ENCODE data around the gene KCNN1.

Gene KCNN1

GRCh38 chr19:17963936-17964691, 2.8 kb upstream of the KCNN1 start:
- ChIA-PET CTCF (no interaction called here), POLR2A (no interaction called here)
- no peak for DNase-seq (ENCODE audit: extremely low spot score)
- TF ChIP-seq LEF1 (IDR thresholded peaks at IDR 0.05; ENCODE audit: borderline replicate concordance) (no peak), BHLHE40 (IDR thresholded peaks at IDR 0.05; ENCODE audit: borderline replicate concordance) (no peak), FOXA1 (IDR thresholded peaks at IDR 0.05) (no peak), CTBP1 (IDR thresholded peaks at IDR 0.05; ENCODE audit: borderline replicate concordance) (no peak), FOXM1 (IDR thresholded peaks at IDR 0.05; ENCODE audit: borderline replicate concordance) (no peak), ZNF384 (IDR thresholded peaks at IDR 0.05) (no peak), PKNOX1 (IDR thresholded peaks at IDR 0.05) (no peak), SP1 (IDR thresholded peaks at IDR 0.05) (no peak)

GRCh38 chr19:17965370-17966128, 1.4 kb upstream of the KCNN1 start:
- ChIA-PET POLR2A (interaction anchor here (1.2 kb wide), 1 partner anchor 10 kb away, joined by 3 read pairs; no protein-coding TSS in a partner anchor), CTCF (interaction anchor here (1.2 kb wide), 1 partner anchor 14 kb away, joined by 3 read pairs; no protein-coding TSS in a partner anchor)
- no peak for DNase-seq (ENCODE audit: extremely low spot score)
- TF ChIP-seq SUZ12 (IDR thresholded peaks at IDR 0.05) (no peak), HDGF (IDR thresholded peaks at IDR 0.05; ENCODE audit: borderline replicate concordance) (no peak), LEF1 (IDR thresholded peaks at IDR 0.05; ENCODE audit: borderline replicate concordance) (no peak), PKNOX1 (IDR thresholded peaks at IDR 0.05) (no peak), SP1 (IDR thresholded peaks at IDR 0.05) (no peak), FOXA1 (IDR thresholded peaks at IDR 0.05) (no peak), FOXM1 (IDR thresholded peaks at IDR 0.05; ENCODE audit: borderline replicate concordance) (no peak), FOXK2 (IDR thresholded peaks at IDR 0.05) (no peak), L3MBTL2 (conservative IDR thresholded peaks at IDR 0.05) (no peak), ELF4 (IDR thresholded peaks at IDR 0.05) (no peak), BHLHE40 (IDR thresholded peaks at IDR 0.05; ENCODE audit: borderline replicate concordance) (no peak), TARDBP (IDR thresholded peaks at IDR 0.05) (no peak), NFRKB (IDR thresholded peaks at IDR 0.05) (no peak), ZNF384 (IDR thresholded peaks at IDR 0.05) (no peak), CTBP1 (IDR thresholded peaks at IDR 0.05; ENCODE audit: borderline replicate concordance) (no peak), ARNT (IDR thresholded peaks at IDR 0.05) (no peak)

DNA sequence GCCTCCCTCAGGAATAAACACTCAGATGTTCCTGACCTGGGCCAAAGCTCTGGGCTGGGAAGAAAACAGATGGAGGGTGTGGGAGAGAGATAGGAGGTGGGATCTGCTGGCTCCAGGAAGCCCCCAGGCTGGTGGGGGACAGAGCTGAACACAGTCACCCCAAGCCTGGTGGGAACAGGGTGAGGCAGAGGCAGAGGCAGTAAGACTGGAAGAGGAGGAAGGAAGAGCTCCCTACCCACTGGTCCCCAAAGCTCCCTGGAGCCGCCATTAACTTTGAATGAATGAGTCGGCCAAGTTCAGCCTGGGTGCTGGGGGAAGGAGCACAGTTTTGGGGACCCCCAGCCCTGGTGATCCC, 801 bp upstream of the KCNN1 start:
- POLR2A ChIA-PET, result interaction anchor here (1.2 to 1.4 kb wide), 2 partner anchors 9 to 33 kb away, joined by 3 to 5 read pairs; partner anchors contain the start of gene CCDC124

GRCh38 chr19:17967257-17968051, 547 bp downstream of the KCNN1 start:
- POLR2A ChIA-PET, result interaction anchor here (1.4 to 2.2 kb wide), 2 partner anchors 18 to 35 kb away, joined by 5 read pairs; partner anchors contain the start of gene CCDC124
- CTCF ChIA-PET, result no interaction called here
- TF ChIP-seq ELF4 (IDR thresholded peaks at IDR 0.05), result no peak
- TF ChIP-seq L3MBTL2 (conservative IDR thresholded peaks at IDR 0.05), result no peak
- TF ChIP-seq TARDBP (IDR thresholded peaks at IDR 0.05), result no peak
- TF ChIP-seq HDGF (IDR thresholded peaks at IDR 0.05; ENCODE audit: borderline replicate concordance), result no peak
- no peak for TF ChIP-seq FOXK2 (IDR thresholded peaks at IDR 0.05)
- TF ChIP-seq CTBP1 (IDR thresholded peaks at IDR 0.05; ENCODE audit: borderline replicate concordance), result no peak
- TF ChIP-seq ZNF384 (IDR thresholded peaks at IDR 0.05), result no peak
- no peak for DNase-seq (ENCODE audit: extremely low spot score)

More for the DNA sequence above, 801 bp upstream of the KCNN1 start:
- TF ChIP-seq FOXK2 (IDR thresholded peaks at IDR 0.05) (no peak), HDGF (IDR thresholded peaks at IDR 0.05; ENCODE audit: borderline replicate concordance) (no peak), BHLHE40 (IDR thresholded peaks at IDR 0.05; ENCODE audit: borderline replicate concordance) (no peak), L3MBTL2 (conservative IDR thresholded peaks at IDR 0.05) (no peak), ELF4 (IDR thresholded peaks at IDR 0.05) (no peak), SUZ12 (IDR thresholded peaks at IDR 0.05) (no peak), PKNOX1 (IDR thresholded peaks at IDR 0.05) (no peak), ARNT (IDR thresholded peaks at IDR 0.05) (no peak), NFRKB (IDR thresholded peaks at IDR 0.05) (no peak), FOXM1 (IDR thresholded peaks at IDR 0.05; ENCODE audit: borderline replicate concordance) (no peak), FOXA1 (IDR thresholded peaks at IDR 0.05) (no peak), LEF1 (IDR thresholded peaks at IDR 0.05; ENCODE audit: borderline replicate concordance) (no peak), ZNF384 (IDR thresholded peaks at IDR 0.05) (no peak), TARDBP (IDR thresholded peaks at IDR 0.05) (no peak), CTBP1 (IDR thresholded peaks at IDR 0.05; ENCODE audit: borderline replicate concordance) (no peak)
- no peak for DNase-seq (ENCODE audit: extremely low spot score)
- CTCF ChIA-PET, result interaction anchor here (1.2 kb wide), 1 partner anchor 15 kb away, joined by 3 read pairs; no protein-coding TSS in a partner anchor

GRCh38 chr19:17968362-17968761, 1.5 kb downstream of the KCNN1 start:
- no peak for DNase-seq (ENCODE audit: extremely low spot score)
- CTCF ChIA-PET, result no interaction called here

More at GRCh38 chr19:17968362-17968761, 1.5 kb downstream of the KCNN1 start:
- TF ChIP-seq FOXA1 (IDR thresholded peaks at IDR 0.05) (no peak), TARDBP (IDR thresholded peaks at IDR 0.05) (no peak), LEF1 (IDR thresholded peaks at IDR 0.05; ENCODE audit: borderline replicate concordance) (no peak), L3MBTL2 (conservative IDR thresholded peaks at IDR 0.05) (no peak), SUZ12 (IDR thresholded peaks at IDR 0.05) (no peak), ZNF384 (IDR thresholded peaks at IDR 0.05) (no peak), PKNOX1 (IDR thresholded peaks at IDR 0.05) (no peak), HDGF (IDR thresholded peaks at IDR 0.05; ENCODE audit: borderline replicate concordance) (no peak), ARNT (IDR thresholded peaks at IDR 0.05) (no peak), NFRKB (IDR thresholded peaks at IDR 0.05) (no peak), SP1 (IDR thresholded peaks at IDR 0.05) (no peak), FOXM1 (IDR thresholded peaks at IDR 0.05; ENCODE audit: borderline replicate concordance) (no peak), ELF4 (IDR thresholded peaks at IDR 0.05) (no peak), CTBP1 (IDR thresholded peaks at IDR 0.05; ENCODE audit: borderline replicate concordance) (no peak), FOXK2 (IDR thresholded peaks at IDR 0.05) (no peak)
- POLR2A ChIA-PET, result interaction anchor here (0.7 to 2.2 kb wide), 2 partner anchors 19 to 307 kb away, joined by 3 to 5 read pairs; no protein-coding TSS in a partner anchor
